Measurements from ENCODE around the gene SLC2A6.

SLC2A6 gene

DNA sequence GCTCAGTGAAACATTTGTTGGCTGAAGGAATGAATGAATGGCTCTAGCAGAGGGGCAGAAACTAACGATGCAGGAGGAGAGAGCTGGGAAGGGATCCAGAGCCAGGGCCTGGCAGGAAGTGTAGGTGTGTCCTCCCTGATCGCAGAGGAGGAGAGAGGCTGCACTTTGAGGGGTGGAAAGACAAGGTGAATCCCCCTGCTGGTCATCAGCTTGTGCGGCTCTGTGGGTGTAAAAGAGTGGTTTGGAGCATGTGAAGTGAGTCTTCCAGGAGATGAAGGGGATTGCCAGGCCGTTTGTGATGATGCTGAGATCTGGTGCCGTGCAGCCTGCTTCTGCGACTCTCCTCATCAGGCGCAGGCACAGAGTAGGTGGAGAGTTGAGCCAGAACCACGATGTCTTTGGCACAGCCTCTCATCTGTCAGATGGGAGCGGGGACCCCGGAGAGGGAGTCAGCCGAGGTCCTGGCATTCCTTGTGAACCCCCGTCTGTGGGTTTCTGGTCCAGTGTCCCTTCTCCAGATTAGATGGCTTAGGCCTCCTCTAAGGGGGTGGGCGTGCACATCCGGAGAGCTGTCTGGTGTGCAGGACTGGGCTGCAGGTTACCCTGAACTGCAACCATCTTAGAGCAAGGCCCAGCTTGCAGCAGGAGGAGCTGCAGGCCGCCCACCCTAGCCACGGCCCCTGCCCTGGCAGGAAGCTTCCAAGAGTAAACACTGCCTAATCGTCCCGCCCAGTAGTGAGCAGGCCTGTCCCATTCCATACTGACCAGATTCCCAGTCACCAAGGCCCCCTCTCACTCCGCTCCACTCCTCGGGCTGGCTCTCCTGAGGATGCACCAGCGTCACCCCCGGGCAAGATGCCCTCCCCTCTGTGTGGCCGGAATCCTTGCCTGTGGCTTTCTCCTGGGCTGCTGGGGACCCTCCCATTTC, 57.0 kb downstream of the SLC2A6 start, which contains the start of gene ADAMTS13:
Gene ADAMTS13, plus strand, starts transcription at position 753 of the 928 bp plus-strand sequence. Its CDS starts 77 bp downstream, at position 830.
- H3F3A ChIP-seq (ENCODE audit: low read depth): no peaks in the 10 kb centered on the region
- no peak for TF ChIP-seq EZH2phosphoT487 (IDR thresholded peaks at IDR 0.05; ENCODE audit: borderline replicate concordance)
- TF ChIP-seq, protein P1, sequence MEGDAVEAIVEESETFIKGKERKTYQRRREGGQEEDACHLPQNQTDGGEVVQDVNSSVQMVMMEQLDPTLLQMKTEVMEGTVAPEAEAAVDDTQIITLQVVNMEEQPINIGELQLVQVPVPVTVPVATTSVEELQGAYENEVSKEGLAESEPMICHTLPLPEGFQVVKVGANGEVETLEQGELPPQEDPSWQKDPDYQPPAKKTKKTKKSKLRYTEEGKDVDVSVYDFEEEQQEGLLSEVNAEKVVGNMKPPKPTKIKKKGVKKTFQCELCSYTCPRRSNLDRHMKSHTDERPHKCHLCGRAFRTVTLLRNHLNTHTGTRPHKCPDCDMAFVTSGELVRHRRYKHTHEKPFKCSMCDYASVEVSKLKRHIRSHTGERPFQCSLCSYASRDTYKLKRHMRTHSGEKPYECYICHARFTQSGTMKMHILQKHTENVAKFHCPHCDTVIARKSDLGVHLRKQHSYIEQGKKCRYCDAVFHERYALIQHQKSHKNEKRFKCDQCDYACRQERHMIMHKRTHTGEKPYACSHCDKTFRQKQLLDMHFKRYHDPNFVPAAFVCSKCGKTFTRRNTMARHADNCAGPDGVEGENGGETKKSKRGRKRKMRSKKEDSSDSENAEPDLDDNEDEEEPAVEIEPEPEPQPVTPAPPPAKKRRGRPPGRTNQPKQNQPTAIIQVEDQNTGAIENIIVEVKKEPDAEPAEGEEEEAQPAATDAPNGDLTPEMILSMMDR (conservative IDR thresholded peaks at IDR 0.05; ENCODE audit: low read length): peak; percentile 44; the same call in 1 of the 2 replicates
- no peak within 1 kb of the TSS for H3K9ac ChIP-seq (ENCODE audit: low read depth, low read length, poor library complexity, severe bottlenecking)
- H3K27me3 ChIP-seq (ENCODE audit: insufficient read depth, low read length, poor library complexity, severe bottlenecking): no peaks in the 10 kb centered on the region
- H2AFZ ChIP-seq (ENCODE audit: low read length): no peak within 1 kb of the TSS
- no peak within 1 kb of the TSS for H3K4me2 ChIP-seq (ENCODE audit: low read depth, low read length, poor library complexity, severe bottlenecking)
- H3K9me2 ChIP-seq (replicated peaks; ENCODE audit: low read depth, low read length): no peaks in the 10 kb centered on the region
- H3K4me3 ChIP-seq (ENCODE audit: low read length, poor library complexity, severe bottlenecking): no peak within 1 kb of the TSS
- H4K20me1 ChIP-seq (ENCODE audit: insufficient read depth, low read length, poor library complexity, severe bottlenecking): peaks cover 6% of the 10 kb centered on the region
- H3K36me3 ChIP-seq (ENCODE audit: insufficient read depth, low read length): no peaks in the 10 kb centered on the region
- H3K9me3 ChIP-seq (ENCODE audit: insufficient read depth, low read depth, low read length): no peaks in the 10 kb centered on the region
- H3K4me1 ChIP-seq (ENCODE audit: insufficient read depth, low read length, poor library complexity, severe bottlenecking): peaks cover 17% of the 10 kb centered on the region
- peaks cover 13% of the 10 kb centered on the region for H3K79me2 ChIP-seq (ENCODE audit: insufficient read depth, low read length)
